G401.6 (cell line): ENCODE results near the gene EFCAB12.
"Not testable (repeated sequence)": the region's sequence is repeated elsewhere in the genome, so short reads cannot be mapped to it uniquely, and the experiment has no call there.

Source experiments
- FAIRE-seq: peaks from 2 replicates; lab custom pipeline; 2012; peaks lifted over from hg19 to GRCh38; lab: Jason Lieb, UNC

The EFCAB12 gene

GRCh38 chr3:129418041-129418973 lies 10.1 kb downstream of the EFCAB12 start:
- no peak for FAIRE-seq

- no peak for FAIRE-seq
Observed at GRCh38 chr3:129417326-129417725, 11.1 kb downstream of the EFCAB12 start.

- FAIRE-seq, result no peak
Observed at GRCh38 chr3:129416415-129416814, 12.0 kb downstream of the EFCAB12 start.

- no peak for FAIRE-seq
Observed at GRCh38 chr3:129415830-129416229, 12.6 kb downstream of the EFCAB12 start.

DNA sequence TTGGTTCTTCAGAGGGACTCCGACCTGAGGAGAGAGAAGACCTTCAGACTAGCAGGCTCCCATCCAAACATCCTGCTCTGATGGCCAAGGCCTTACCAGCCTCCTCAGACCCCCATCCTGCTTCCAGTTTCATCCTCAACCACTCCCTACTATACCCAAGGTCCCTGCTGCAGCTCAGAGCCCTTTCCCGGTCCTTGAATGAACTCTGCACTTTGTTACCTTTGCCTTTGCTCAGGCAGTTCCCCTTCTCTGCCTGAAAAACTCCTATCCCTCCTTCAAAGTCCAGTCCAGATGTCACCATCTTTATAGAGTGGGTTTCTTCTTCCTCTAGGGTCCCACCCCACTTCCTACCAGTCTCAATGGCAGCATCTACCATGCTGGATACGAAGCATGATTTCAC lies 13.1 kb downstream of the EFCAB12 start:
- FAIRE-seq, result no peak

GRCh38 chr3:129413687-129414506 lies 14.5 kb downstream of the EFCAB12 start:
- FAIRE-seq, result no peak

DNA sequence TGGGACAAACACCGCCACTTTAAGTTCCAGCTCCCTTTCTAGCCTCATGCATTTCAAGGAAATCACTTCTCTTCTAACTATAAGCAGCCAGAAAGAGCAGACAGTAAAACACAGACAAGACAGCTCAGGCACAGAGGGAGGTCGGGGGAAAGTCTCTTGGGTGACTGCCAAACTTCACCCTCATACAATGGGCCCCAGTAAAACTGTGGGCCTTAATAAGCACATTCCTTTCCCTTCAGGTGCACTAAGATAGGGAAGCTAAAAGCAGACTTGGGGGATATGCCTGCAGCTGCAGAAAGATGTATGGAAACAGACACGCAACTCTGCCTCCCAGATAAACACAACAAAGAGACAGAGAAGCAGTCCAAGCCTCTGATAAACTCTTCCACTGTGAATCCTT lies 15.2 kb downstream of the EFCAB12 start:
- FAIRE-seq, result not testable (repeated sequence)

DNA sequence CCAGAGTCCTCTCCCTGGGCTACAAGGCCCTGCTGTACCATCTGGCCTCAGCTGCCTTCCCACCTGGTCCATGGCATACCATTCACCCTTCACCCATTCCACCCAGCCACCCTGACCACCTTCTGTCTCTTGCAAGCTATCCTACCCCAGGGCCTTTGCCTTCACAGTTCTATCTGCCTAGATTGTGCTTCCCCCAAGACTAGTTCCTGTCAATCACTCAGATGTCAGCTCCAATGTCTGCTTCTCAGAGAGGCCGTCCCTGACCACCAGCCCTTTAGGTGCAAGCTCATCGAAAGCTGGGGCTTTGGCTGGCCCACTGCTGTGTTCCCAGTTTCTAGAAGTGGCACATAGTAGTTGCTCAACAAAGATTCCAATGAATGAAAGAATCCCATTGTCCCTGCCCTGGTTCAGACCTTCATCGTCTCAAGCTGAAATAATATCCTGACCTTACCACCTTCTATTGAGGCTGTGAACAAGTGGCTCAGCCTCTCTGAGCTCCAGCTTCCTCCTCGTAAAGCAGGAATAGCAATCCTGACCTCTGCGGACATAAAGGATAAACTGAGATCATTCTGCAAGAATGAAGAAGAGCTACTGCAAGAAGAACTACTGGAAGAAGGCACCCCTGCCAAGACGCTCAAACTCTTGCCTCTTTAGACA lies 15.8 kb downstream of the EFCAB12 start:
- no peak for FAIRE-seq

DNA sequence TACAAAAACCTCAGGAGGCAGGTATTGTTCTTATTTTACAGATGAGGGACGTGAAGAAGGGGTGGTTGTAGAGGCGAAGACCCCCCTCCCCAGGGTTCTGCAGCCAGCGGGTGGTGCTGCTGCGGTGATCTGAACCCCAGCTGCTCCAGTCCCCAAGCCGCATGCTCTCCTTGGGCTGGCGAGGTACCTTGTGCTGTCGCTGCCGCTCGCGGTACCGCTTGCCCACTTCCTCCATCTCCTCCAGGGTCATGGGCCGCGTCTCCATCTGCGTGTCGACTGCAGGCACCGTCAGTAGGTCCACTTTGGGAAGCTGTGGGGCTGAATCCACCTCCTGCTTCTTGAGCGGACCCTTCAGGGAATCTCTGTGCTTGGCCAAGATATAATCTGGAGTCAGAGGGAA lies 17.5 kb downstream of the EFCAB12 start:
- no peak for FAIRE-seq

GRCh38 chr3:129409541-129409940 lies 18.9 kb downstream of the EFCAB12 start:
- no peak for FAIRE-seq

DNA sequence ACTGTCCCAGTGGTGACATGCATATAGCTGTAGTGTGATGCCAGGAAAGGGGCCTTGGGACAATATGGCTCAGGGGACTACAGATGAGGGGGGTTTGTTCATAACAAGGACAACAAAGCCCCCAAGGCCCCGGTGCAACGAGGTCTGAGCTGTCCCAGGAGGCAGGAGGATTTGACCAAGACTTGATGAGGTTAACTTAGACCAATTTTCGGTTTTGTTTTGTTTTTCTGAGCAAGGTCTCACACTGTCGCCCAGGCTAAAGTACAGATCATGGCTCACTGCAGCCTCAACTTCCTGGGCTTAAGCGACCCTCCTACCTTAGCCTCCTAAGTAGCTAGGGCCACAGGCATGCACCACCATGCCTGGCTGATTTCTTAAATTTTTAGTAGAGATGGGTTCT lies 23.8 kb downstream of the EFCAB12 start:
- no peak for FAIRE-seq

- no peak for FAIRE-seq
Observed at GRCh38 chr3:129404130-129404529, 24.3 kb downstream of the EFCAB12 start.

- FAIRE-seq, result no peak
Observed at GRCh38 chr3:129403450-129403849, 25.0 kb downstream of the EFCAB12 start.

DNA sequence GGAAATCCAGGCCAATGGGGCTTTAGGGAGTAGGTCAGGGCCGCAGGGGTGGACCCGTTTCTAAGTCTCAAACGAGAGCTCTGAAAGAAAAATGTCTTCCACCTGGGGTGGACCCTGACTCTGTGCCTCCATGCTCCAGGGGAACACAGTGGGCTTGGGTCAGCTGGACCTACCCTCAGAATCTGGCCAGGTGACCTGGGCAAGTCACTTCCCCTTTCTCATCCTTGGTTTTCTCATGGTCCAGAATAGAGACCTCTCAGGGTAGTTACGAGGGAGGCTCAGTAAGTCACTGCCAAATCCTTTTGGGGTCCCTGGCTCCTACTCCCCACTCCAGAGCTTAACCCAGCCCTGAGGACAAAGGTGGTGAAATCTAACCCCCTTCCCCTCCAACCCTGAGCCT lies 25.8 kb downstream of the EFCAB12 start:
- FAIRE-seq, result no peak

GRCh38 chr3:129402210-129402609 lies 26.2 kb downstream of the EFCAB12 start:
- no peak for FAIRE-seq

DNA sequence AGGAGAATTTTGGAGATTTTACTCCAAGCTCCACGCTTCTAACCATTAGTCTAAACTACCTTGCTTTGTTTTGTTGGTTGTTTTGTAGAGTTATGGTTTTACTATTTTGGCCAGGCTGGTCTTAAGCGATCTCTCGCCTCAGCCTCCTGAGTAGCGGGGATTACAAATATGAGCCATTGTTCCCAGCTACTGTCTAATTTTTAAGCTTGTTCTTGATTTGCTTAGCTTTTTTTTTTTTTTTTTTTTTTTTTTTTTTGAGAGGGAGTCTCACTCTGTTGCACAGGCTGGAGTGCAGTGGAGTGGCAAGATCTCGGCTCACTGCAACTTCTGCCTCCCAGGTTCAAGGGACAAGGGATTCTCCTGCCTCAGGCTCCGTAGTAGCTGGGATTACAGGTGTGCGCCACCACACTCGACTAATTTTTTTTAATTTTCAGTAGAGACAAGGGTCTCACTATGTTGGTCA lies 28.5 kb downstream of the EFCAB12 start:
- FAIRE-seq, result no peak

GRCh38 chr3:129399145-129399894 lies 29.1 kb downstream of the EFCAB12 start:
- FAIRE-seq, result peak; percentile 91

DNA sequence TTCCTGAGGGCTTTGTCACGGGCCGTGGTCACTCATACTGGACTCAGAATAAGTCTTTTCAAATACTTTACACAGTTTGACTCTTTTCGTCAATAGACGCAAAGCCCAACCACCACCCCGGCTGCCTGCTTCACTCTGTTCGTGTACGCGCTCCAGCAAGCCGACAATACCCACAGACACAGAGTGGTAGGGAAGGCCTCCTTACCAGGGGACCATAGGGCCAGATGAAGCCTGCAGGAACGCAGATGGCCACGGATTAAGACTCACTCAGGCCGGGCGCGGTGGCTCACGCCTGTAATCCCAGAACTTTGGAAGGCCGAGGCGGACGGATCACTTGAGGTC lies 29.7 kb downstream of the EFCAB12 start:
- no peak for FAIRE-seq

- not testable (repeated sequence) for FAIRE-seq
Observed at GRCh38 chr3:129393760-129394564, 34.5 kb downstream of the EFCAB12 start.

- no peak for FAIRE-seq
Observed at GRCh38 chr3:129393271-129393670, 35.2 kb downstream of the EFCAB12 start.
